Middle frontal gyrus (tissue), 1 donor: ENCODE data around the gene CHST9.

Source experiments
- DNase-seq: peaks from one replicate; pipeline ENCODE4 v3.0.0-alpha.2; 2015; ENCODE audit warnings: low spot score; ENCODE audit errors: extremely low spot score

Gene CHST9

DNA sequence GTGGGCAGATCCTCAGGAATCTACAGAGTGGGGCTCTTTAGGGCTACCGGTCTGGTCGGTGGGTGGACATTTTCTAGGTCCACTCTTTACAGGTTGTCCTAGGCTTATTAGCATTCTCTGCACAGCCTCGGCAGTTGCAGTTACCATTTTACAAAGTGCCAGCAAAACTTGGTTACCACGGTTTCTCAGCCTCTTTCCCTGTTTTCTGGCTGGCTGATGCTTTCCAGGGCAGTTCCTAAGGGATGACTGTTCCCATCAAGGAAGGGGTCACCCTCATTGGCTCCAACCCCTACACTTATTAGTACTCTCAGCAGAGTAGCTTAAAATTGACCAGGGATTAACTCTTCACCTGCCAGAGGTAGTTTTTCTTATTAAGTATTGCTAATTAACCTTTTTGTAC lies 317.6 kb downstream of the CHST9 start:
- no peak for DNase-seq

DNA sequence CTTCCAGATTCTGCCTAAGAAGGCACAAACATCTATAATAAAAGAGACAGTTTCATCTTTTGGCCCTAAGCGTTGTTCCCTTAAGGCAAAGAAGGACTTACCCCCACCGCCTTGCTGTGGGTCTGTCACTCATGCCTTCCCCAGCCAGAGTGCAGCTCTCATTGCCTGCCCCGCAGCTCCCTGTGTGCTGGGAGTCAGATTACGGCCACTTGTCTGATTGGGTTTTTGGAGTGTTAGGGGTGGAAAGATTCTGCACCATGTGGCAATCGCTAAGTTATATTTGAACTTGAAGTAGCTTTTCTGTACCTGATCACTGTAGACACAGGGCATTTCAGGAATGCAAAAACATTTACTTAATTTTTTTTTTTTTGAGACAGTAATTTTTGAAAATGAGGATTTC lies 319.6 kb downstream of the CHST9 start, which contains the start of gene AQP4:
TSS of gene AQP4 (minus strand) at position 151 of the 400 bp plus-strand sequence. CDS start at position 133, 18 bp downstream.
- no peak for DNase-seq

- DNase-seq: no peak
Observed at GRCh38 chr18:26864658-26865057, 320.4 kb downstream of the CHST9 start.

DNA sequence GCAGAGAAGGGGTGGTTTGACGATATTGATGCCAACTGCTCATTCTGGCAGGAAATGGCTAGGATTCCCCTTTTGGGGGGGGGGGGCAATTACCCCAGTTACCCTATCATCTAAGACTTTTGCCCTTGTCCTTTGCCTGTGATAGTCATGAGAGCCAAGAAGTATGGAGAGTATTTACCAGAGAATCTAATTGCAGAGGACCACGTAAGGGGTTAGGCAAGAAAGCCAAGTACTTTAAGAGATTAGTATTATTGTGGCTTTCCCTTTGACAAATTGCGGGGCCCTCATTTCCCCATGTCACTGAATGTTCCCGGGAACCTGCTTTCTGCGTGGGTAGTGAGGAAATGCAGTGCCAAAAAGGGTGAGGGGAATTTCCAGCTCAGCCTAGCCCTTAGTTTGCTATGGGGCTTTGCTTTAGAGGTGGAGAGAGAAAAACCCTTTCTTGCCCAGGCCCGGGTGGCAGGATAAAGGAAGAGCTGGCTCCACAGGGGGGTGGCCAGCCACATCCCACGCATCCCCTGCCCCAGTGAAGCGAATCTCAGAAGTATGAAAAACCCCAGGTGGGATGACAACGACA lies 321.1 kb downstream of the CHST9 start:
- DNase-seq: no peak

- DNase-seq: peak; percentile 68
Observed at GRCh38 chr18:26863122-26863879, 321.8 kb downstream of the CHST9 start.

DNA sequence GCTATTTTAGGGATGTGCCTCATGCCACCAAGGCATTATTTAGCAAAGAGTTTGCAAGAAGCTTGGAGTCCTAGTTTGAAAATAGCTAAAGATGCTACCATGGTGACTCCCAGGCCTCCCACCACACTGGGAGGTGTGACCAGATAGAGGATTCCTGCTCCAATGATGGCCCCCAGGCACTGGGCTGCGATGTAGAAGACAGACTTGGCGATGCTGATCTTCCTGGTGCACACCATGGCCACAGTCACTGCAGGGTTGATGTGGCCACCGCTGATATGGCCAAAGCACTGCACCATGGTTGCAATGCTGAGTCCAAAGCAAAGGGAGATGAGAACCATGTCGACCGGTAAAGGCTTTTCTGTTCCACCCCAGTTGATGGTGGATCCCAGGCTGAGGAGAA lies 323.0 kb downstream of the CHST9 start:
- no peak for DNase-seq
